DMS79 (cell line): ENCODE data around the gene HIBADH.

Experiments used
- DNase-seq: peaks from one replicate; lab custom pipeline; 2025; lab: John Stamatoyannopoulos, UW

Gene HIBADH

DNA sequence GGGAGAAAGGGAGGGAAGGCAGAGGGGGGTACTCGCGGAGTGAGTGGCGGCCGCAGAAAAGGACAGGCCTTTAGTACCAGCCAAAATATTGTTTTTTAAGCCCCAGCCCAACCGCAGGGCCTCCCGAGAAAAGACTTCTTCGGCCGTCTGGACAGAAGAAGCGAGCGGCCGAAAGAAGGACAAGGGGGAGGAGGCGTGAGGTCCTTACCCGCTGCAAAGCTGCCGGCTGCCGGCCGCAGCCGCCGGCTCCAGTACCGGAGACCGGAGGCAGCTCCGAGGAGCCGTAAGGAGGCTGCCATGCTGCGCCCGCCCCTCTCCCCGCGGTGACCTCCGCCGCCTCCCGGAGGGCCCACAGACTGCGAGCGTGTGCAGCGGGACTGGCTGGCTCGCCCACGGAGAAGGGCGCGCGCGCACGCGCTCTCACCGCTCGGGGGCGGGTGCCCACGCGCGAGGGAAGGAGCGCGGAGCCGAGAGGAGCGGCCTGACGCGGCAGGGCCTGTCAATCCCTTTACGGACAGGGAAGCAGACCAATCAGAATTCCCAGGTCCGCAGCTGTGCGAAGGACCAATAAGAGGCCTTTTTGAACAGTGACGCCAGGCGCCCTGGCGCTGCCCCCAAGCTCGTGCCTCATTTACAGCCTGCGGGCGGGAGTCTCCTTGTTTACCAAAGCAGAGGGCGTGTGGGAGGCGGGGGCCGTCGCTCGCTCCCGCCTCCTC, at the start of gene HIBADH:
TSS of gene HIBADH (minus strand) at position 394 of the 716 bp plus-strand sequence. CDS start at position 299, 95 bp downstream.
- DNase-seq = peak; percentile 96

DNA sequence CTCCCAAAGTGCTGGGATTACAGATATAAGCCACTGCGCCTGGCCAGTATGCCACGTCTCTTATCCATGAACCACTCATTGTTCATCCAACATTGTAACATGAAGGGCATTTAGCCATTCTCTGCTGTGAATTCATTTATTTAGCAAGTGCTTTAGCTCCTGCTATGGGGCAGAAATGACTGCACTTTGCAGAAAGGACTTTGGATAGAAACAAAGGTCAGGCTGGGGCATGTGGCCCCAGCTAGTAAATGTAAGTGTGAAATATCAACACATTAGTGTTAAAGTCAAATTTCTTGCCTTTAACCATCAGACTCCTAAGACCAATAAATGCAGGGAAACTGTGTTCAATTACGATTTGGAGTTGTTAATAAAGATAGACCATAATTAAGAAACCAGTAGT, 49.5 kb upstream of the HIBADH start:
- DNase-seq = no peak

DNA sequence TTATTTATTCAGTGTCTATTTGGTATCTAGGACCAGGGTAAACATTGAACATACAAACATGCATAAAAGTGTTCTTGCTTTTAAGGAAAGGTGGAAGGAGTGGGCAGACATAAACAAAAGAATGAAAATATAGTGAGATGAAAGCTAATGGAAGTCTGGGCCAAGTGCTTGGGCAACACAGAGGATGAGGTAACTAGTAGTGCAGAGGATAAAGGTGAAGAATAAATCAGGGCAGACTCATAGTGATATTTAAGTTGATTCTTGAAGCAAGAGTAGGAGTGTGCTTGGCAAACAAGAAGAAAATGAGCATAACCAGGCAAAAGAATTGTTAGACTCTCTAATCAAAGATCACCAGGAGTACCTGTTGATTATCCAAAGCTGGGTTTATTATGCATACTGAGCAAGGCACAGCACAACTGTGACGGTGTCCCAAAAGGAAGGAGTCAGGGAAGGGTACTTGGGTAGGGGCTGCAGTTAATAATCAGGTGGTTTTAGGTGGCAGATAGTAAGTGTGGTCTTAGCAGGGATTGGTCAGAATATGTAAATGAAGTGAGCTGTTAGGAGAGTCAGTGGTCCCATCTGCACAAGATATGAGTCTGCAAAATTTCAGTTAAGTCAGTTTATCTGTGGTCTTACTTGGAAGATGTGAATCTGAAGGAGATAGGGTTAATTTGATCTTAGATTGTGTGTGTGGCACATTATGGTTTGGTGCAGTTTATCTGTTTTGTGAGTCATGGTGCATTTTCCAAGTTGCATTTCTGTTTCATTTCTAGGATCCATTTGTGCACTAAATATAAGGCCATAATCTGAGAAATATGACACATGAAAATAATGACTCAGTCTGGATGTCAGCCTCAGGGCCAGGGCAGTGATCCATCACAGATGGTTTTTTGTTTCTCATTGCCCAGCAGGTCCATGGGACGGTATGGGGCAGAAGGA, 46.7 kb upstream of the HIBADH start:
- no peak for DNase-seq

DNA sequence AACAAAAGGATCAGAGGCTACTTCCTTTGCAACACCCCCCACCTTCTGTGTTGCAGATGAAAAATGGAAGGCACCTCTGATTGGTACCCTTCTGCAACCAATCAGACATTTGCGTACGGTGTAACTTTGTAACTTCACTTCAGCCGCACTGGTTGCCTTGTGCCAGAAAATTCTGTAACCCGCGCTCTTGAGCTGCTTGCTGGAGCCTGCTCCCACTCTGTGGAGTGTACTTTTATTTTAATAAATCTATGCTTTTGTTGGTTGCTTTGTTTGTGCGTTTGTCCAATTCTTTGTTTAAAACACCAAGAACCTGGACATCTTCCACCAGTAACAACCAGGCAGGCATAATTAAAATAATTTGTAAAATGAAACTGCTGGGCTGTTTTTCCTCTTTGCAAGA, 45.8 kb upstream of the HIBADH start:
- DNase-seq = no peak

DNA sequence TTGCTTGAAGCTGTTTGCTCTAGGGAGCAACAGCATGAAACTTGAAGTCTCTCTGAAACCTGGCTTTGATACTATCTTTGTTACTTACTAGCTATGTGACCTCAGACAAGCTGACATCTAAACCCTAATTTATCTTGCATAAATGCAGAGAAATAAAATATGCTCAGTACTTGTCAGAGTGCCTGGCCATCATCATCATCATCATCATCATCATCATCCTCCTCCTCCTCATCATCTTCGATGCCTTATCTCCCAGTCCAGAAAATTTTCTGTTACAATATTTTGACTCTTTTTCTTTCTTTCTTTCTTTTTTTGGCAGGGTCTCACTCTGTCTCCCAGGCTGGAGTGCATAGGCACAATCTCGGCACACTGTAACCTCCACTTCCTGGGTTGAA, 42.5 kb upstream of the HIBADH start:
- DNase-seq = no peak

DNA sequence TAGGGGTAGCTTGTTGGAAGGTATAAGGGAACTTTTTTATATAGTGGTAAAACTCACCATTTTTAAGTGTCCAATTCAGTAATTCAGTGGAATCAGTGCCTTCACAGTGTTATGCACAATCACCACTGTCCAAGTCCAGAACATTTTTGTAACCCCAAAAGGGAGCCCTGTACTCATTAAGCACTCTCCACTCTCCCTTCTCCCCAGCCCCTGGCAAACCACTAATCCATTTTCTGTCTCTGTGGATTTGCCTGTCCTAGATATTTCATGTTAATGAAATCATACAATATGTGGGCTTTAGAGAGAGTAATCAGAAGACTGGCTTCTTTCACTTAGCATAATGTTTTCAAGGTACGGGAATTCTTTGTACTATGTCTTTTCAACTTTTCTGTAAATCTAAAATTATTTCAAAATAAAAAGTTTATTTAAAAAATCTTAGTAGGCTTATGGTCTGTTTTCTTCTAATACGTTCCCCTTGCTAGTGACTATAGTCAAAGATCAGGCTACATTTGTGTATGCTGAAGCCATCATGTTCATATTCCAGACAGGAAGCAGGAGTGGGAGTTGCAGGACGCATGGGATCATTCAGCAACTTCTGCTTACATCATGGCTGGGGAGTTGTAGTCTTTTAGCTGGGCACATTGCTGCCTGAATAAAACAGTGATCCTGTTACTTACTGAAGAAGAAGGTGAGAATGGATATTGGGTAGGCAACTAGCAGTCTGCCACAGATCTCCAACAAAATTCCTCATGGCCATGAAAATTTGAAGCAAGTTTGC, 41.9 kb upstream of the HIBADH start:
- DNase-seq = no peak

DNA sequence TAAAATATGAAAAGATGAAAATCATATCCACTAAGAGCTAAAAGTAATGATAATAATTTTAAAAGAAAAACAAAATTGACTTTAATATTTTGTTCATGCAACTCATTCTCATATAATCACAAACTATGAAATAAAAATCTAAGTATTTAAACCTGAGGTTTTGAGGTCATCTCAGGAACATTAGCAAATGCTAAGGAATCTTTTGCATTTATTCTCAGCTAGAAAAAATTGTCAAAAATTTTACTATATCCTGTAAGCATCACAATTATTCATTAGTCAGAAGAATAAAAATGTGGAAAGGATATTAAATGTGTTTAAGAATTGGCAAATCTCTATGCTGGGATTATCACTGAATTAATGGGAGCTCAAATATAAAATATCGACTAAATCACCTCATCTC, 40.5 kb upstream of the HIBADH start:
- no peak for DNase-seq

DNA sequence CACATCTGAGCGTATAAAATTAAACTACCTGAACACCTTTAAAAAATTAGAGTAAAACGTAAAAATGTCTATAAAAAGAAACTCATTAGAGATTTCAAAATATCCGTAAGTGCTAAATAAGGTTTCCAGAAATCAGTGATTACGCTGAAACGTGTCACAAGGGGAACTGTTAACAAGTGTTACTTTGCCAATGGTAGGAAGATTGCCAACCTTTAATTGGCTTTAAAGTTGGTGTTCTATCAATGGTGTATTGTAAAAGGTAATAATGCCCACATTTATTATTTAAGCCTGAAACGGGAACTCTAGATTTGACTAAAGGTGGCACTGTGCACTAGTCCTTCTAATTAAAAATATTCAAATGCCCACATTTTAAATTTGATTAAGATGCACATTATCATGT, 37.8 kb upstream of the HIBADH start:
- no peak for DNase-seq

DNA sequence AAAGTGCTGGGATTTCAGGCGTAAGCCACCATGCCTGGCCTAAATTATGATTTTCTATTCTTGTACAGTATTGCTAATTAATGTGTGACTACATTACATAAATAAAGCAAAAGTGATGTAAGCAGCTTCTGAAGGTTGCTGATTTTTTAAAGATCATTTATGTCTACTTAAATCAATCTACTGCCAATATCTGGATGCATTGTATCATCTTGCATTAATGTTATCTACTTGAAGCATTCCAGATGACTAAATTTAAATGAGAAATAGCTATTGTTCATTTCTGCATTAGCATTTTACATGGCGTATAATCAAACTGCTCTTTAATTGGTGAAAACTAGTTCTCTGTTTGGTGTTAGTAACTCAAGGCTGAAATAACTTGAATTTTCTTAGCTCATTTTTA, 37.1 kb upstream of the HIBADH start:
- no peak for DNase-seq

DNA sequence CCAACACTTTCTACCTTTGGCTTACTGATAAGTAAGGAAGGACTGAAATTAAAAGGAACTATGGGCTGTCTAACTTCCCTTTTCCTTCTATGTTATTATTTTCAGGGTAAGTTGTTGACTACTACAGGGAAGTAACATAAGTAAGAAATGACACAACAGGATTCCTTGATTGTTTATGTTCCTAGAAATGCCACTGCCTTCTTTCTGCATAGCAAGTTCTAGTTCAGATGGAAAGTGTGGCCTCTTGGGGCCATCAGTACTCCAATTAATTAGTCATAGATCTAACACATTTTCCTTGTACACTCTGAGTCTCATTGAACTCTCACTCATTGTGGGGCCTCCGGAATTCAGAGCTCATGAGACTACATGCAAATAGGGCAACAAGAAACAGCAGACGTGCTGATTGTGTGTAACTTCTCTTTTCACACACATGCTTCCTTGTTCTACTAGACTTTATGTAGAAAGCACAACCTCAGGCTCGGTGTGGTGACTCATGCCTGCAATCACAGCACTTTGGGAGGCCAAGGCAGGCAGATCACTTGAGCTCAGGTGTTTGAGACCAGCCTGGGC, 35.3 kb upstream of the HIBADH start:
- DNase-seq = no peak

DNA sequence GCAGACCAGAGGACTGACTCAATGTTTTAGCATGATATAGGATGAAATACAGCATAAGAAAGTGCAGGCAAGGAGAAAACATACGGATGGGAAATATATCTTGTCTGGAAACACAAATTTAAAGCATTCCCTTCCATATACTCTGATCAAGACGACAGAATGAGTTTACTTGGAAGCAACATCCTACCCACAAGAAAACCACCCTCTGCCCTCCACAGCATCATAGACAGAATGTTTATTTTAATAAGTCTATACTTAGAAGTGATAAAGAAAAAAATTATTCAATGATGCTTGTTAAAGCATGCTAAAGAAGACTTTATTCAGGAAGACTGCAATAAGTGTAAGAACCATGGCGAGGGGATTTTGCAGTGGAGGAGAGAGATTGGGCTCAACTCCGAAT, 32.4 kb upstream of the HIBADH start:
- no peak for DNase-seq

DNA sequence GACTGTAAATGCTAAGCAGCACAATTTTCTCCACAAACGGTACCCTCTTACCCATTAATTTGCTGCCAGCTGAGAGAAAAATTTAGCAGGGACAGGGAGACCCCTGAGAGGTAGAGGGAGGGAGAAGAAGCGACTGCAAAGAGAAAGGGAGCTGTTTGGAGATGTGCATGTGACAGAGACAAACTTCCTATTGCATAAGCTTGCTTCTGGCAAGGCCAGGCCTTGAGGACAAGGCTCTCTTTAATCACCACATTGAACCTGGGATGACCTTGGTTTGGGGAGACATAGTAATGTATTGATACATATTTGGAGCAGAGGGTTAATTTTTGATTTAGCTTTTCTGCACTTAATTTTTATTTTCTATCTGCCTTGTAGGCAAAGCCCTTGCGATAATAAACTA, 31.1 kb upstream of the HIBADH start:
- DNase-seq = no peak

DNA sequence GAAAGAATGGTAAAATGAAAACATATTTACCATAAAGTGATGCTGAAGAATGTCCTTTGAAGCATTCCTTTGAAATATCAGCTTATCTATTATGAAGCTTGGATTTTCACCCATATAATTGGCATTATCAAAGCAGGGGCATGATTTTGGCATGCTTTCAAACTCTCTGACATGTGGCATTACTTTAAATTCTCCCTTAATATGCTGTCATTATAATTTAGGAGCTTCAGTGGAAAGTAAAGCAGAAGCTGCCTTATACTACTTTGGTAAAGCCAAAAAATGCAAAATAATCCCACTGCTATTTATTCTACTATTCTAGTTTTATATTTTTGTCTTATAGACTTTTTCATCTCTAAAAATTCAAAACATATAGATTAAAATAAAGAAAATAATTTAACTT, 28.0 kb upstream of the HIBADH start:
- no peak for DNase-seq

DNA sequence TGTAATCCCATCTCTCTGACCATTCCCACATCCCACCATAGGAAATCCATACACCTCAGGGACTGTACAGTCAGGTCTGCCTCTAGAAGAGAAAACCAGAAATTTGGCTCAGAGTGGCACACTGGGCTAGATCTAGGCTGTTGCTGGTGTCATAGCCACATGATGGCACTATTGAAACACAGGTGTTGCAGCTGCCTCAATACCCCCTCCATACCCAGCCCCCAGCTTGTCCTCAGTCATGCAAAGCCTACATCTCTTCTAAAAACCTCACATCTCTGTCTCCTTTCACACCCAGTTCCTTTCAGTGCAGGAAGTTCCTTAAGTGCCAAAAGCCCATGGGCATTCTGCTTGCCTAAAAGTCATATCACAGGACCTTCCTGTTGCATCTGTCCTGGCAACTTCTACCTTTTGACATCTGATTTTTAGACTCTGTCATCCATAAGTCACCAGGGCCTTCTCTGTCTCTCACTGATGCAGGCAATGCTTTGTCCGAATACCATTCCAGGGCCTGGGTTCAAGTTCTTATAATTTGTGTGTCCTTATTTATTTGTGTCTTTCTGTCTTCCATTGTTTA, 27.0 kb upstream of the HIBADH start:
- DNase-seq = no peak

DNA sequence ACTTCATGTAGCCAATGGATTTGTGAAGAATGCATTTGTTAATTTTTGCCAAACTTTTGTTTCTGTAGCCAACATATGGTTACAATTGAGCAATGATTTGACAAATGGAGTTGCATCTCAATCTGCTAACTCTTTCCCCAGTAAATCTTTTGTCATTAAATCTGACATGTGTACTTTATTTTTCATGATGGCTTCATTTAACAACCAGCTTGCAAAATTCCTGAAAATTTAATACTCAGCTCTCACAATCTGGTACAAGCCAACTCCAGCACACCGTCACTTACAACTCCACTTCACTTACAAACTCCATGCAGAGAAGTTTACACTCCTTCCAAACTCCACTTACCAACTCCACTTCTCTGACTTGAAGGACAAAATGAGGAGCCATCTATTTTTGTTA, 26.5 kb upstream of the HIBADH start:
- no peak for DNase-seq

DNA sequence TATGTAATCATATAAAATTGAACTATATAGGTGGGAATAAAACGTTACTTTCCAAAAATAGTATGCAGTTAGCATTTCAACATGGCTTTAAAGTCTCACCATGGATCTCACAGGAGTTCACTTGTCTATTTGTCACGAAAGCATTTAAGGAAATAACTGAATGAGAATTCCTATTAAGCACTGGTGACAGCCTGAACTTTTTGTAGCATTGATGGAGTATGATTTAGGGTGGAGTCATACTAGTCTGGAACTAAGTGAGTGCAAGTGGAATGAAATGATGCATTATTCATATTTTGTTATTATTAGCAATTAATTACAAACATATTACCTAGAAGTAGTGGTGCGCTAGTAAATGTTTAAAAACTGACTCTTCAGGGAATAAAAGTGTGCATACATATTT, 26.0 kb upstream of the HIBADH start:
- DNase-seq = no peak

DNA sequence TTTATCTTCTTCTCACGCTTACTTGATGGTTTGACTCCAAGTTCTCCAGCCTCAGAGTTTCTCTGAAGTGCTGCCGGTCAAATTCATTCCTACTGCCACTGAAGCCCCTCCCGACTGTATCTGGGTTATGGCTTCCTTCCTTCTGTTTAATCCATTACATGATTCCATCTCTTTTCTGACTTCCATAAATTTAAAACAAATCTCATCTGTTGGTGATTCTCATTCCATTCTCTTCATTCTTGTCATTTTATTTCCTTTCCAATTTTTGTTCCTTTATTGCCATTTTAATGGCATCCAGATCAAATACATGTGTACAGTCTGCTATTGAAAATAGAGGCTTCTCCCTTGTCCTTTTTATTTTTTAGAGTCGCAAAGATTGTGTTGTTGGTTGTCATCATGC, 25.4 kb upstream of the HIBADH start:
- no peak for DNase-seq

DNA sequence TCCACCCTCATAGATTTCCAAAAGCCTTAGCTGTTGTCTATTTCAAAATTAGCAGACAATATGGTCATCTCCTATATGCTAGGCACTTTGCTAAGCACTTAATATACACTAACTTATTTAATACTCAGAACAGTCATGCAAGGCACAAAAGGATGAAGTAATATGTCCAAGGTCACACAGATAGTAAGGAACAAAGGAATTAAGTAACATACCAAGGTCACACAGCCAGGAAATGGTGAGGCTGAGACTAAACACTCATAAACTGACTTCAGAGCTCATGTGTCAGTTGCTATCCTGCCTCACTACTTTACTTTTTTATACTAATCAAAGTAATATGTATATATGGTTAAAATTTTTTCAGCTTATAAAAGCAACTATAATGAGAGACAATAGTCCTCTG, 23.6 kb upstream of the HIBADH start:
- DNase-seq = no peak

DNA sequence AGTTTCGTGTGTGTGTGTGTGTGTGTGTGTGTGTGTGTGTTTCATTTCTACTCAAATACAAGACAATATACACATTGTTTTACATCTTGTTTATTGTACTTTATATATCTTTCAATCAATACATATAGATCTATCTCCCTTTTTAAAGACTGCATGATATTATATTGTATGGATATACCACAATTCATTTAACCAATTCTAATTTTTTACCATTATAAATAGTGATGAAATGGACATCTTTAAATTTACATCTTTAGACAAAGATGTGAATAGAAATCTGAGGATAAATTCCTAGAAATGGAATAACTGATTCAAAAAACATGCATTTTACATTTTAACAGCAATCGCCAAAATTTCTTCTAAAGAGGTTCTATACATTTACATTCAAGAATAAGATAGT, 23.2 kb upstream of the HIBADH start:
- DNase-seq = no peak

DNA sequence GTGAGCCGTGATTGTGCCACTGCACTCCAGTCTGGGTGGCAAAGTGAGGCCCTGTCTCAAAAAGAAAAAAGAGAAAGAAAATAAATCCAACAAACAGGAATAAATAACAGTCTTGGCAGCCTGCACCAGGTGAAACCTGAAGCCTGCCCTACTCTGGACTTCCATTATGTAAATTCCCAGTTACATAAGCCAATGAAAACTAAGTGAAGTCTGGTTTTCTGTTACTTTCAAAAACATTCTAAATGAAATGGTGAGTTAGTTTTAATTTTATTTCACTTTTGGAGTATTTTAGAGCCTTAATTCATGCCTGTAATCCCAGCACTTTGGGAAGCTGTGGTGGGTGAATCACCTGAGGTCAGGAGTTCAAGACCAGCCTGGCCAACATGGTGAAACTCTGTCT, 22.5 kb upstream of the HIBADH start:
- DNase-seq = no peak

DNA sequence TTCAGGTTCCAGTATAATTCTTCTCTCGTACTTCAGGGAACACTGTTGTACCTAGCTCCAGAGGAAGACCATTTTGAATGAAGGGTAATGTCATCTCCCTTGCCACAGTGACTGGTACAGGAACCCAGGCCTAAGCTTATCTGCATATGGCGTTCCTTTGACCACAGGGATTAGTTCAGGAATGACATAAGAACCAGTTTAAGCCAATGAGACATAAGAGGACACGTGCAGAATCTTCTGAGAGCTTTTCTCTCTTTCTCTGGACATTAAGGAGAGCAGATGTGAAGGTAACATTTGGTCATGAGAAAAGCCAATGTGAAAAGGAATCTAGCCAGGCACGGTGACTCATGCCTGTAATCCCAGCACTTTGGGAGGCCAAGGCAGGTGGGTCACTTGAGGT, 21.8 kb upstream of the HIBADH start:
- DNase-seq = no peak

DNA sequence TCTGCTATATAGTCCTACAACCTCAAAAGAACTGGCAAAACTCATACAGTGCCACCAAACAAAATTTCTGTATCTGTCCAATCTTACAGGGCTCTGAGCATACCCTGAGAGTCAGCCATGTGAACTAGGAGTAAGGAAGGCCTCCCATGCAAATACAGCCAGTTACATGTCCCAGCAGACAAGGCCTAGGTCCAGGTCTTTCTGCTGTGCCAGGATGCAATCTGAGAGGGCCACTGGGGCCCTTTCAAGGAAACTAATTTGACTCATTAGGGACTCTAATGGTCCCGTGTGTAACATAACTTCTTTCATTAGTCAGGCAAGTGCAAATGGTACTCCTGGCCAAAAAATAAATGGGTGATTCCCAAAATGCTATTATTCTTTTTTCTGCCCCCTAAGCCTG, 17.9 kb upstream of the HIBADH start:
- no peak for DNase-seq
